GM21390 (cell line): ENCODE results near the gene KXD1.
"Not testable (repeated sequence)": the region's sequence is repeated elsewhere in the genome, so short reads cannot be mapped to it uniquely, and the experiment has no call there.

Experiments used
- ATAC-seq: cut with Tn5 transposase; IDR thresholded peaks from one replicate; pipeline ENCODE4 v1.9.1; 2021; ENCODE audit not compliant: unreplicated experiment

The KXD1 gene, protein sequence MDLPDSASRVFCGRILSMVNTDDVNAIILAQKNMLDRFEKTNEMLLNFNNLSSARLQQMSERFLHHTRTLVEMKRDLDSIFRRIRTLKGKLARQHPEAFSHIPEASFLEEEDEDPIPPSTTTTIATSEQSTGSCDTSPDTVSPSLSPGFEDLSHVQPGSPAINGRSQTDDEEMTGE

DNA sequence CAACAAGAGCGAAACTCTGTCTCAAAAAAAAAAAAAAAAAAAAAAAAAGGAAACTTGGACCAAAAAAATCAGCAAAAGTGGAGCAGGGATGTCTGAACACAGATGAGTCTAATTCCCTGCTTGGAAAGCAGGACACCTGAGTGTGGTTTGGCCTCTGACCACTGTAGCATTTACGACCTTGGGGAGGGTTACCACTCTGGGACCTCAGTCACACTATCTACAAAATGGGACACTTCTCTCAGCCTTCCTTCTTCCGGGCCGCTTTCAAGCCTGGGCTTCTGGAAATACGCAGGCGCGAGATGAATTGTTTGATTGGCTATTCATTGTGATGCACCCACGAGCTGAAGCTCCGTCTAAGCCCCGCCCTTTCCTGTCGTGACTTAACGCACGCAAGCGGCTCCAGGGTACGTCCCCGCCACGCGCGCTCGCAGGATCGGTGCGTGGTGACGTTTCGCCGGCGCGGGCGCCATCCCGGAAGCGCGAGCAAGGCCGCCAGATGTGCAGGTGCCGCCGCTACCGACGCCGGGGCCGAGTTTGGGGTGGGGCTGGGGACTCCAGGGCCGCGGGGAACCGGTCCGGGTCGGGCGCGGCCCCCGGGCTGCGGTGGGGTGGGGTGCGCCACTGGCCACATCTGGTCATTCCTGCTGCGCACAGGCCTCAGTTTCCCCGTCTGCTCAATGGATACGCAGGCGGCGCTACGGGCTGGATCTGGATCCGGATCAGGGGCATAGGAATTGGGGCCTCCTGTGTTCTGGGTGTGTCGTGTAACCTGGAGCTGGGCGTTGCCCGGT lies at the start of gene KXD1:
Gene KXD1, plus strand, starts transcription at position 460 of the 791 bp plus-strand sequence. CDS start 4,187 bp downstream, outside the sequence.
- peak; percentile 82 for ATAC-seq

DNA sequence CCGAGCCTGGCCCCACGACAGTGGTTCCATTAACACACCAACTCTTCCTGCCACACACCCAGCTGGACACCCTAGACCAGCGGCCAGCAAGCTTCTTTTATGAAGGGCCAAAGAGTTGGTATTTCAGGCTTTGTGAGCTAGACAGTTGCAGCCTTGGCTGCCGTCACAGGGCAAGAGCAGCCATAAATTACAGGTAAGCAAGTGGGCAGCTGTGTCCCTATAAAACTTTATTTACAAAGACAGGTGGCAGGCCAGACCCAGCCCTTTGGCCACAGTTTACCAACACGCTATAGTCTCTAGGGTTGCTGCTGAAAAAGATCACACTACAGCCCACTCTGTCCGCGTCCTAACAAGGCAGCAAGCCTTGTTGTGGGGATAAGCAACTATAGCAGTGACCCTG lies 49.1 kb upstream of the KXD1 start:
- ATAC-seq: no peak

DNA sequence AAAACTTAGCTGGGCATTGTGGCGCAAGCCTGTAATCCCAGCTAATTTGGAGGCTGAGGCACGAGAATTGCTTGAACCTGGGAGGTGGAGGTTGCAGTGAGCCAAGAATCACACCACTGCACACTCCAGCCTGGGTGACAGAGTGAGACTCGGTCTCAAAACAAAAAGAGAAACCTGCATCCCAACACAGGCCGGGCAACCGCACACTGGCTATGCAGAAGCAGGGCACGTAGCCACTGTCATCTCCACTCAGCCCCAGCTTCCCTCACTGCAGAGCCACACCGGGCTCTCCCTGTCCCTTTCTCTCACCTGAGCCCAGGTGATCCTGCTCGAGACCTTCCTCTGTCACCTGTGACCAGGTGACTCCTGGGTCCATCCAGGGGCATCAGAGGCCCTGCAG lies 47.5 kb upstream of the KXD1 start:
- no peak for ATAC-seq

DNA sequence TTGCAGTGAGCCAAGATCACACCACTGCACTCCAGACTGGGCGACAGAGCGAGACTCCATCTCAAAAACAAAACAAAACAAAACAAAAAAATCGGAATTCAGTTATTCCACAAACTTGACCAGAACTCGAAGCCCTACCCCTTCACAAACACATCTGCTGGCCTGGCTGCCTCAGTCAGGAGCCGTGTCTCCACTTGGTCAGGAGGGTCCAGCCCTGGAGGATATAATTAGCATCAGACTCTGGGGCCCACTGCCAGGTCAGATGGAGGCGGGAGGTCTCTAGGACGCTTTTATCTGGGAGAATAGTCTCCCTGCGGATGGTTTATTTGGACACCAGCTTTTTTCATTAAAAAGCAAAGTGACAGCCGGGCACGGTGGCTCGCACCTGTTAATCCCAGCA lies 43.8 kb upstream of the KXD1 start:
- ATAC-seq: no peak

DNA sequence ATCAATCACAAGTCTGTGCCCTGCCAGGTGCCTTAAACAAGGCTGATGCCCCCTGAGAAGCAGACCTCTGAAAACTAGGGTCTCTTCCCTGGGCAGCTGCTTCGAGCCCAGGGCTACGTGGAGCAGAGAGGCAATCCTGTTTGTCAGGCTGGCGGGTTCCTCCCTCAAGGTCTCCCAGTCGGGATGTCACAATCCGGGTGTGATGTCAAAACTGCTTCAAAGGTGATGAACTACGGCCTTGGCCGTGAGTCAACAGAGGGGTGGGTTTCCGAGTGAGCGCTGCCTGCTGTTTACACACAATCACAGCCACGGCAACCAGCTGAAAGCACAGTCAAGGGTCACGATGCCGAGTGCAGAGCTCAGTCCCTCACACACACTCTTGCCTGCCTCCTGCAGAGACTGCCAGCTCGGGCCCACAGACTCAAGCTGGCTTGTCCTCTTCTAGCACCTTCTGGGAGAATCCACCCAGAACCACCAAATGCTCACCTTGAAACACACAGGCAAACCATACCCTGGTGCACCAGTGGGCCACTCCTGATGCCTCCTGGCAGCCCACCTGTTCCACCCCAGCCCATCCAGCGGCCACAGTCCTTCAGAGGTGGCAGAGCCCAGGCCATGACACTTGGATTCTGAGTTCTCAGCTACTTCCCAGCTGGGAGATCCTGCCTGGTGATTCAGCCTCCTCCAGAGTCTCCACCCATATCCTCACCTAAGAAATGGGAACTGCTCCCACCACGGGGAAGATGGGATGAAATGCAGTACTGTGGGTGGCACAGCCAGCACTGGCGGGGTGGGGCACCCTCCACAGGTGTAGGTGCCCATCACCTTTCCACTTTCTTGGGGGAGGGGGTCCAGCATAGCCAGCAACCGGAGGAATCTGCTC lies 42.6 kb upstream of the KXD1 start:
- no peak for ATAC-seq

DNA sequence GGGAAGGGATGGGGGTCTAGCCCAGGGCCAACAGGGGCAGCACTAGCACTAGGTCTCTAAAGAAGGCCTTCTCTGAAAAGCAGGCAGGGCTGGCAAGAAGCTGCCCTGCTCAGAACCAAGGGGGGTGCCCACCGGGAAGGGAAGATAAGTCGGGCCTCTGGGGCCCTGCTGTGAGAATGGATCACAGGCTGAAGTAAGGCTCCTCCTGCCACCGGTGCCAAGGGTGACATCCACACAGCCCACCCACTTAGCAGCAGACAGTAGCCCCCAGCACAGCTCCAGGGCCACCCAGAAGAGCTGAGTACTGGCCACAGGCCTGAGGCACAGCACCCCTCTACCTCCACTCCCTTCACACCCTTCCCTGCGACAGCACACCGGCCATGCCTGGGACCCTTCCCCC lies 41.7 kb upstream of the KXD1 start:
- ATAC-seq: no peak

DNA sequence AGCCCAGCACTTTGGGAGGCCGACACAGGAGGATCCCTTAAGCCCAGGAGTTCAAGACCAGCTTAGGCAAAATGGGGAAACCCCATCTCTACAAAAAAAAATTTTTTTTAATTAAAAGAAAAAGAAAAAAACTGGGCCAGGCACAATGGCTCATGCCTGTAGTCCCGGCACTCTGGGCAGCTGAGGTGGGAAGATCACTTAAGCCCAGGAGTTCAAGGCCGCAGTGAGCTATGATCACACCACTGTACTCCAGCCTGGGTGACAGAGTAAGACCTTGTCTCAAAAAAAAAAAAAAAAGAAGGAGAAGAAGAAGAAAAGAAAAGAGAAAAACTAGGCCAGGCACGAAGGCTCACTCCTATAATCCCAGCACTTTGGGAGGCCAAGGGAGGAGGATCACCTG lies 40.1 kb upstream of the KXD1 start:
- ATAC-seq: no peak

DNA sequence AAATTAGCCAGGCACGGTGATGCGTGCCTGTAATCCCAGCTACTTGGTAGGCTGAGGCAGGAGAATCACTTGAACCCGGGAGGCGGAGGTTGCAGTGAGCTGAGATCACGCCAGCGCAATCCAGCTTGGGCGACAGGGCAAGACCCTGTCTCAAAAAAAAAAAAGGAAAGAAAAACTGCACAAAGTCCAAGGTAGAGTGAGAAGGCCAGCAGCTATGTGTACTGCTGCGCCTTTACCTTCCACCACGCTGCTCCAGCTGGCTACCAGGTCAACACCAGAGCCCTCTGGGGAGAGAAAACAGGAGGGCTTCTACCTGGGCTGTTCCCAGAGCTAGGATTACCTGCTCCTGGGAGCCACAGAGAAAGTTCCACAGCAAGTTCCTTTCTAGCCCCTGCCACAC lies 39.0 kb upstream of the KXD1 start:
- ATAC-seq: no peak

DNA sequence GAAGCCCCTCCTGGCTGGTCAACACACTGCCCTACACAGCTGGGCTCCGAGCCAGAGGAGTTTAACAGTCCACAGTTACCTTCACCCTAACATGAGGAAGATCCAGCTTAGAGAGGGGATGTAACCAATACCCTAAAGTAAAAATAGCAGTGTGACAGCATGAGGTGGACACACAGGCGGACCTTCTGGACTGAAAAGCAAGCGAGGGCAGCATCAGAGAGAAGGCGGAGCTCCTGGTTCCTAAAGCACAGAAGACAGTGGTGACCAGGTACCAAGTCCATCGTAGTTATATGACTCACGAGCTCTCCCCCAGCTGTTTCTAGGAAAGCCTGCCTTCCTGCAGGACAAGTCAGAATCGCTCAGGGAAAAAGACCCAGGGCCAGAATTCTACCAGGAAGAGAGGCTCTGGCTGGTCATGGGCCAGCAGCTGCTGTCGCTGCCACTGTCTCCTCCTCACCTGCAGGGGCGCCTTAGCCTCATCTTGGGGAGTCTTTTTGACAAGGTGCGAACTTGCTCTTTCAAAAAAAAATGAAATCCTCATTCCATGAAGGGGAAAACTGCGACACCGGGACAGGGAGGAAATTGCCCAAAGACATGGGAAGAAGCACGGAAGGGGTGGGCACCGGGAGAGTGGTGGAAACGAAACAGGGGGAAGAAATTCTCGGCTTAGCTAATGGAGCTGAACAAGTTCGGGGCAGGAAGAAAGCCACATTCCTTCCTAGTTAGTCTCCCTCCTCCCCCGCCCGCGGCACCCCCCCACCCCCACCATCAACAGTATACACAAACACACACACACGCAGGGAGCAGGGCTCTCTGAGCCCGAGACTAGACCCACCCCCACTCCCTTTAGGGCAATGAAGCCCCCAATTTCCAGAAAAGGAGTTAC lies 37.5 kb upstream of the KXD1 start:
- no peak for ATAC-seq

DNA sequence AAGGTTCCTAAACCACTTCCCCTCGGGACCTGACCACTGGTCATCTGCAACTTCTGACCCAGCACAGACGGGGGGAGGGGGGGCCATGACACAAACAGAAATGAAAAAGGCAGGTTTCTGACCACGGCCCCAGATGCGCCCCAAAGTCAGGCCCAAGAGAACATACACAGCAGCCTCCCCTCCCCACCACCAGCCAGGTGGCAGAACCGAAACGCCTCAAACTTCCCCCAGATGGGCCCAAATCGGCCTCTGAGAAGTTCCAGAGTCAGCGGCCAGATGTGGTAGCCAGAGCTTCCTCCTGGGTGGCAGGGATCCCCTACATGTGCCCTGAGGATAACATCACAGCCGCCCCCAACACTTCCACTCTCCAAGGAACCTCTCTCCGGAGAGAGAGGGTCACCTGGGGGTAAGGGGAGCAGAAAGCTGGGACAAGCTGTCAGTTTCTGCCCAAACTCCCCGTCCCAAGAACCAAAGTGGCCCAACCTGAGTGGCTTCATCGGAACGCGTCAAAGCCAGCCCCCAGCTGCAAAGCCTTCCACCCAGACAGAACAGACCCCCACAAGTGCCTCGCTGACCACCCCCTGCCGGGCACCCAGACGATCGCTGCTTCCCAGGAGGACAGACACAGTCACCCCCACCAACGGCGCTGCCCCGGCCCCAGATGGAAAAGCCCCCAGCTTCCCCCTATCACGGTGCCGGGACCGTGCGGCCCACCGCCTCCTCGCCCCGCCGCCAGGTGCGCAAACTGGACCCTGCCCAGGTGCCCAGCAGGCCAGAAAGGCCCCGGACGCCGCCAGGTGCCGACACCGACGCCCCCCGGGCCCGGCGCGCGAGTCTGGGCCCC lies 36.6 kb upstream of the KXD1 start:
- ATAC-seq: no peak

DNA sequence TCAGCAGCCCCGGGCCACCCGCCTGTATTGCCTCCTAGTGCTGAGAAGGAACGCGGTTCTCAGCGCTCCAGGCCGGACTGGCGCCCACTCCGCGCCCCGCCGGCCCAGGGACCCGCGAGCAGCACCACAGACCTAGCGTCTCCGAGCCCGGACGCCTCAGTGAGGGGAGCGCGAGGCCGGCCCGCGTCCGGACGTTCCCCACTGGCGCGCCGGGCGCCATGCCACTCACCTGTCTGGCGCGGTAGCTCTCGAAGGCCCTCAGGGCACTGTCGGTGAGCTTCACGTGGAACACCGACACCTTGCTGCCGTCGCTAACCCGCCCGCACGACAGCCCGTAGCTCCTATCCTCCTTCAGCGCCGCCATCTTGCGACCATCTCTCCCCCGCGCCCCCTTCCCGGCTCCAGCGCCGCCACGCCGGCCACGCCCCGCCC lies 36.0 kb upstream of the KXD1 start, which contains the start of gene ELL:
Gene ELL, minus strand, starts transcription at position 379 of the 432 bp plus-strand sequence. Its CDS starts 15 bp downstream, at position 364.
- no peak for ATAC-seq

DNA sequence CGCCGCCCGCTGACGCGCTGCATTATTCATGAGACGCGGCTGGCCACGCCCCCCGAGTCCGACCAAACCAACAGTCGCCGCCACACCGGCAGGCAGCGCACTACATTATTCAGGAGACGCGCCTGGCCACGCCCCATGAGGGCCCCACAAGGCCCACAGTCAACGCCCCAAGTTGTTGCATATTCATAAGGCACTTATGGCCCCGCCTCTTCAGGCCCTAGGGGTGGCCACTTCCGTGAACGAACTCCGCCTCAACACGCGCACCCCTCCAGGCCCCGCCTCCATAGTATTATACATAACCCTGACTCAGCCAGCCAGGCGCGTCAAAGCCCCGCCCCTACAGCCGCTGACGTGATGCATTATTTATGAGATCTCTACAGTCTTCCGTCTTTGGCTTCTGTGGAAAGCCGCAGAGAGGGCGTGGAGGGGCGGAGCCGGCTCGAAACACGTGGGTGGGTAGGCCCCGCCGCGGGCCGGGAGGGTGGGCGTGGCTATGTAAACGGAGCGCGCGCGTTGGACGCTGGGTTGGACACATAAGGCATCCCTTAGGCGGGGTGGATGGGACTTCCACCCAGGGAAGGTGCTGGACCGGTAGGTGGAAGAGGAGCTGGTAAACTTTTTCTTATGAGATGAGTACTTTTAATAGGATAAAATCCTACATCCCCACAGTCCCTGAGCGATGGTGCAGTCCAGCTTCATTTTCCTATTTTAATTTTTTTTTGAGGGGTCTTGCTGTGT lies 35.4 kb upstream of the KXD1 start:
- peak; percentile 84 for ATAC-seq

DNA sequence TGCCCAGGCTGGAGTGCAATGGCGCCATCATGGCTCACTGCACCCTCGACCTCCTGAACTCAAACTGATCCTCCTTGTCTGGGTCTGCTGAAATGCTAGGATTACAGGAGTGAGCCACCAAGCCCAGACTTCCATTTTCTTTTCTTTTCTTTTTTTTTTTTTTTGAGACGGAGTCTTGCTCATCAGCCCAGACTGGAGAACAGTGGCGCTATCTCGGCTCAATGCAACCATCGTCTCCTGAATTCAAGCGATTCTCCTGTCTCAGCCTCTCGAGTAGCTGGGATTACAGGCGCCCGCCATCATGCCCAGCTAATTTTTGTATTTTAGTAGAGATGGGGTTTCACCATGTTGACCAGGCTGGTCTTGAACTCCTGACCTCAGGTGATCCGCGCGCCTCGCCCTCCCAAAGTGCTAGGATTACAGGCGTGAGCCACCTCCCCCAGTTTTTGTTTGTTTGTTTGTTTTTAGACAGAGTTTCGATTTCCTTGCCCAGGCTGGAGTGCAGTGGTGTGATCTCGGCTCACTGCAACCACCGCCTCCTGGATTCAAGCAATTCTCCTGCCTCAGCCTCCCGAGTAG lies 34.7 kb upstream of the KXD1 start:
- not testable (repeated sequence) for ATAC-seq

DNA sequence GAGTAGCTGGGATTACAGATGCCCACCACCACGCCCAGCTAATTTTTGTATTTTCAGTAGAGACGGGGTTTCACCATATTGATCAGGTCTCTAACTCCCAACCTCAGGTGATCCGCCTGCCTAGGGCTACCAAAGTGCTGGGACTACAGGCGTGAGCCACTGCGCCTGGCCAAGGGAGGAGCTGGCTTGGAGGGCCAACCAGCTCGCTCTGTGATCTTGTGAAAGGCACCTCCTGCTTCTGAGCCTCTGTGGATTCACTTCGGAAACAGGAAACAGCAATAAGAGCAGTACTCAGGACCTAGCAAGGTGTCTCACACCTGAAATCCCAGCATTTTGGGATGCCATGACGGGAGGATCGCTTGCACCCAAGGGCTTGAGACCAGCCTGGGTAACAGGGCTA lies 33.8 kb upstream of the KXD1 start:
- no peak for ATAC-seq

DNA sequence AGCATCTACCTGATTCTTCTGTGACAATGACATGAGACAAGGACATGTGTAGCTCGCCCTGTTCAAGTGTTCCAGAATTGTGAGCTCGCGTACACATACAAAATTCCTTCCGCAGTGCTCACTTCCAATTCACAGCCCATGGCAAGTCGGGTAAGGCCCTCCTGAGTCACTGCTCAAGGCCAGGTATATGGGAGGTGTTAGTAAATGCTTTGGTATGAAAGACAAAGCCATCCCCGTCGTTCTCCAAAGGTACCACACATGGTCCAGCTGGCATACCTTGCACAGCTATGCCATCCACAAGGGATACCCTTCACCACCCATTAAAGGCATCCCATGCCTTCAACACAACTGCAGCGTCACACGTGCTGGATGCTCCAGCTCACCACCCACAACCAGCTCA lies 31.4 kb upstream of the KXD1 start:
- no peak for ATAC-seq

DNA sequence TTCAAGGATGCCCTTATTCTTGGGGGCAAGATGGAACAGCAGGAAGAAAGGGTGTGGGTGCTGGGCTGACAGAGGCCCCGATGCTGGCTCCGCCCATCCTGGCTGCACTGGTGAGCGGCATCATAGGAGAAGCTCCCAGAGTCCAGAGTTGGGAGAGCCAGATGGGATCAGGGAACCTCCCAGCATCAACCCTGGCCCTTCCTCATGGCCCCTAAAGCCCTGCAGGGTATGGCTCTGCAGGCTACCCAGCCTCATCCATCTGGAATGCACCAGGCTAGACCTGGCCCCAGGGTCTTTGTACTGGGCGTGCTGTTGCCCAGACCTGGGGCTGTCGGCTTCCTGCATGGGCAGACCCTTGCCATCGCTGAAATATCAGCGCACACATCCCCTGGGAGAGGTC lies 27.9 kb upstream of the KXD1 start:
- ATAC-seq: no peak

DNA sequence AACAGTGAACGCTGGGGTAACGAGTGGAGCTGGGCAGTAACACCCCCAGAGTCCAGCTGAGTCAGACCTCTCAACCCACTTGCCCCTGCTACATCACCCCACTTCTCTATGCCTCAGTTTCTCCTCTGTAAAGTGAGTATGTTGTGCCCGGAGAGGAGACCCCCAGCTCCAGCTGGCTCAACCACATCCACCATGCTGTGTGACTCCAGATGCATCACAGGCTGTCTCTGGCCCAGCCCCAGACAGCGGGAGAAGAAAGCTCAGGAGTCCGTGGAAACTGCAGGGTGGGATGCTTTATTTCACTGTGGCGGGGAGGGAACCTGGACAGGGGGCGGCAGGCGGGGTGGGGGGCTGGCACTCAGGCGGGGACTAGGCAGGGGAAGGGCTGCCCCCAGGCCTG lies 26.2 kb upstream of the KXD1 start:
- ATAC-seq: no peak

DNA sequence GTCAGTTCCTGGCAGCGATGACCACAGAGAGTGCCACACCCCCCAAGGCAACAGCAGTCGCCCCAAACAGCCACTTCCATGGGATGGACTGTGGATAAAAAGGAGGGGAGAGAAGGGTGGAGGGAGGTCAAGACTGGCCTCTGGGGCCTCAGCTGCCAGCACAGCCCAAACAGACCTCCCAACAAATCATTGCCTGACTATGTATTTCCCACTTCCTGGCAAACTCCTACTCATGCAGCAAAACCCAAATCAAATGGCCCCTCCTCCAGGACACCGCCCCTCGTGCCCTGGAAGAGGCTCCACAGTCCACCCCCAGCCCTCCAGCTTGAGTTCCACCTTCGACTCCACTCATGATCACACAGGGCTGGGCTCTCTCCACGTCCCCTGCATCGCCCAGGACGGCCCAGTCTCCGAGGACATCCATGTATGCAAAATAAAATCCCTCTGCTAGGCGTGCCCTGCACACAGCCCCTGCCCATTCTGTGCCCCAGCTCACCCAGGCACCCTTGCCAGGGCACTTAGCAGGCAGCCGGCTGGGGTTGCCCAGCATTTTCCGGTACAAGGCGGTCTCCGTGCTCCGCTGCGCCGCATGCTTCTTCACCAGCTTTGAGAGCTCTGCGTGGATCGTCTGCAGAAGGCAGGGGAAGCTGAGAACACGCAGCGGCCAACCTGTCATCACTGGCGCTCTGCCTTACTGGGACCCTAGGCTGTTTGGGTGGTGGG lies 25.3 kb upstream of the KXD1 start:
- ATAC-seq: no peak
